ENCODE data around the gene TAGLN2.
"Not testable (repeated sequence)": the region's sequence is repeated elsewhere in the genome, so short reads cannot be mapped to it uniquely, and the experiment has no call there.

TAGLN2 gene

GRCh38 chr1:159902541-159902940, 22.8 kb downstream of the TAGLN2 start:
- DNase-seq (ENCODE audit: low read depth in 1 of 2, low spot score in 1 of 2) = no peak

DNA sequence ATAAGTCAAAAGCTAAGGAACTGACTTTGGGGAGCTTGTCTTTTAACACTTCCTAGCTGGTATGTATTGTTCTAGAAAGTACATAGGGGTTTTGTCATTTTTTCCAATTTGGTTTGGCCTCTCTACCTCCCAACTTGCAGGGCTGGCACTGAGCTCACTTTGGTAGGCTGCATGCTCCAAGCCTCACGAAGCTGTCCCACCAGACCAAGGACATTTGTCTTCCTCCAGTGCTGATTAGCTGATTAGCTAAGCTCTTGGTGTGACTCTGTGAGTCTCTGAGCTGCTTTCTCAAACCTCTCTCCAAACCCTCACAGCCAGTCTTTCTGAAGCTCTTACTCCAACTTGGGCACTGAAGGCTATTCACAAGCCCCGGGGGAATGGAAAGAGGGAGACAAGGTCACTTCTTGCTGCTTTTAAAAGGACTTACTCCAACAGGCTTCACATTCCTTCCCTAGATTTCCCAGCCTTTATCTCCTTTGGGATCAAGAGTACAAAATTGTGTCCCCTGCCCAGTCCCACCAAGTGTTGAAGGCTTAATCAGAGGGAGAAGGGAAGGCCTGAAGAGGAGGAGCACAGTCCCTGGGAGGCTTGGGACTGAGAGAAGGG, 24.4 kb downstream of the TAGLN2 start:
- no peak for DNase-seq (ENCODE audit: low read depth in 1 of 2, low spot score in 1 of 2)

GRCh38 chr1:159900086-159900680, 25.1 kb downstream of the TAGLN2 start, which contains the start of gene CFAP45:
CFAP45 (minus strand) TSS chr1:159900165; CDS start chr1:159900098, 67 bp downstream.
- DNase-seq (ENCODE audit: low read depth in 1 of 2, low spot score in 1 of 2) = no peak

- DNase-seq (ENCODE audit: low read depth in 1 of 2, low spot score in 1 of 2) = not testable (repeated sequence)
Observed at GRCh38 chr1:159899634-159900033, 25.7 kb downstream of the TAGLN2 start.

DNA sequence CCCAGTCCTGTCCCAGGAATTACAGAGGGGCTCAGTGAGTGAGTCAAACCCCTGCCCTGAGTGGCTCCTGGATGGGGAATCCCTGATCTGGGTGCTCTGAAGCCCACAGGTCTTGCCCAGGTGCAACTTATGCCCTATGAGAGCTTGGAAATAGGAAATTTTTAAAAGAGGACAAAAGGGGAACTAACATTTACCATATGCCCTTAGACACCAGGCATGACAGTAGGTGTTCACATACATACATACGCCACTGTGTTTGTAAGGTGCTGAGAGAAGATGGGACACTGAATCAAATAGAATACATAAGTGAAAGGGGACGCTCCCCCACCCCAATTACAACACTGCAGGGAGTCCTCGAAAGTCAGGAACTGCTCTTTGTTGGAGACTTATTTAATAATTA, 26.8 kb downstream of the TAGLN2 start:
- DNase-seq (ENCODE audit: low read depth in 1 of 2, low spot score in 1 of 2) = no peak

DNA sequence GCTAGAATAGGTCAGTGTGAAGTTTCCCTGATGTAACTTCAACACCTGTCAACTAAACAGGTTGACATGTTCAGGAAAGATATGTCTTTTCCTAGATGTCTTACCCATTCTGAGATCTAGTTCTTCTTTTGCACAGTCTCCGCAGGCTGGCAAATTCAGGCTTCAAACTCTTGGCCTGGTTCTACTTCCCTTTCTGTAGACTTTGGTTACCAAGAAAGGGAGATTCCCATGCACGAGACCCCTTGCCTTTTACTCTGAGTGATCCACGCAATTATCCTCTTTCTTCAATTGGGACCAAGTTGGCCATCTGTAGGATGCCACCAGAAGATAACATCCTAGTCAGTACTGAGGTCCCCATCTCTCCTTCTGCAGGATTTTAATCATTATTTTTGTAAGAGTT, 27.3 kb downstream of the TAGLN2 start:
- no peak for DNase-seq (ENCODE audit: low read depth in 1 of 2, low spot score in 1 of 2)

DNA sequence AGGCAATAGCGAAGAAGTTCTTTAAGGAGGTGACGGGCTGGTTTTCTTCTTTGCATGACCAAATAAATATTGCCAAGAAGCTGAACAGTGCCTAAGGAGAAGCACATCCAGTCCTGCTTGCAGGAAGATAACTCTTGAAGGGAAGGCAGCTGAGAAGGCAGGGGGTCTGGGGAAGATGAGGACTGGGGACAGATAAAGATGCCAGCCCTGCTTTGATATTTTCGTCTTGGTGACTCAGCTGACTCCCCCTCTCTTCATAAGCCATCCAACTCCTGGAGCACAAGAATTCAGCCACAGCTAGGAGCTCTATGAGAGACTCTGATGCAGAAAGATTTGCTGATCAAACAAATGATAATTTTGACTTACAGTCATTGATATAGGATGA, 28.8 kb downstream of the TAGLN2 start:
- DNase-seq (ENCODE audit: low read depth in 1 of 2, low spot score in 1 of 2) = no peak

- no peak for DNase-seq (ENCODE audit: low read depth in 1 of 2, low spot score in 1 of 2)
Observed at GRCh38 chr1:159895836-159896545, 29.3 kb downstream of the TAGLN2 start.

DNA sequence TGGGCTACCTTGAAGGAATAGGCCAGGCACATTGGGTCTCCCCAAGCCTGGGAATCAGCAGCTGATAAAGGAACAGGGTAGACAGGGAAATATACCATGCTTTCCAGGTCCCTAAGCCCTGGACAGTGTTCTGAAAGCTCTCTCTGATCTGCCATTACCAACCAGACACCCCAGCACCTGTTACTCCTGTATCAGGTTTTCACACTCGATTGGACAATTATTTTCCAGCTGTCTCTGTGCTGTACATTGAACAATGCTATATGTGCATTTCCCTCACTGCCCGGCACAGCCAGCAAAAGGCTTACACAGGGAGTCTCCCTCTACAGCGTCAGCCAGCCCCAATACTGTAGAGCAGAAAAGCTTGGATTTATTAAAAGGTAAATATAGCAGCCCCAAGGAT, 30.0 kb downstream of the TAGLN2 start:
- no peak for DNase-seq (ENCODE audit: low read depth in 1 of 2, low spot score in 1 of 2)

DNA sequence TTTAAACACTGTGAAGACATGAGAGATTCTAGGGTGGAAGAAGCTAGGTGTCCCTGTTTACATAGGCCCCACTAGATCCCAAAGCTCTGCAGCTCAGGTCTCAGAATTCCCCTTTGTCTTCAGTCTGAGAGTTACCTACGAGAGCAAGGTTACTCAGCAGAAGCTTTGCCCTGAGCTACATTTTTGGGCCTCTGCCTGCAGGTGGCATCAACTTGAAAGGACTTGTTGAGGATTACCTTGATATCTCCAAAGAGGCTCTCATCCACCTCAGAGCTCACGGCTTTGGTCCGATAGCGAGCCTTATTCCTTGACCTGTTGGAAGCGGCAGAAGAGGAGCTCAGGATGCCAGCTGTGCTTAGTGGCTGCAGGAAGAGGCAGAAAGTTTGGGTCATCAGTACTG, 32.4 kb downstream of the TAGLN2 start:
- DNase-seq (ENCODE audit: low read depth in 1 of 2, low spot score in 1 of 2) = no peak

GRCh38 chr1:159891275-159892157, 33.8 kb downstream of the TAGLN2 start:
- DNase-seq (ENCODE audit: low read depth in 1 of 2, low spot score in 1 of 2) = peak; percentile 53 to 64

- DNase-seq (ENCODE audit: low read depth in 1 of 2, low spot score in 1 of 2) = no peak
Observed at GRCh38 chr1:159890390-159890789, 34.9 kb downstream of the TAGLN2 start.

DNA sequence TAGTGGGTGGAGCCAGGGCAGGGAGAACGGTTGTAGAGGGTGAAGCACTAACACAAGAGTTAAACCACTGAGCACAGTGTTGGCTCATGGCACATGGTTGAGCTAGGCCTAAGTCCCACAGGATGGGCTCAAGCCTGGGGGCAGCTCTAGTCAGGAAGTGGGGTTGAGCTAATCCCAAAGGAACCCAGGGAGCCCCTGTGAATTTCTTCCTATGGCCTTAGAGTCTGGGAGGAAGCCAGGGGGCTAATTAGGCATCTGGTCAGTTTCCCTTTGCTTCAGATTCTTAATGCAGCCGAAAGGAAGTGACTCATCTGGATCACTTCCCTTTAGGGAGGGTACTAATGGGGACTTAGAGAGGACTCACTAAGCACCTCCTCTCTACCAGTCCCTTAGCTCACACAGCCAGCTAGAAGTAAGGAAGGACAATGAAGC, 35.5 kb downstream of the TAGLN2 start:
- no peak for DNase-seq (ENCODE audit: low read depth in 1 of 2, low spot score in 1 of 2)

DNA sequence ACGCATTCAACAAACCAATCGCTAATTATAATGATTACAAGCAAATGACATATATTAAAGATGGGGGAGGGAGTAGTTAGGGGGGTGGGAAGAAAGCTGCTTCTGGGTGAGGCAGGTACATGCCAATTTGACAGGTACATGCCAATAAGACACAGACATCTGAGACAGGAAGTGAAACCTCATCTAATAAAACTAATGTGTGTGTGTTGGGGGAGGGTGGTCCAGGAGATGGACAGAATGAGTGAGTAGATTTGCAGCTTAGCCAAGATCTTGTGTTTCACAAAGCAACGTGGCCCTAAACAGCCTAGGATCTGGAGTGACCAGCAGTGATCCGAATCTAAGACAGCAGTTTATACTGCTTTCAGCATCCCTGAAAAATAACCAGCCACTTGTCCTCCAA, 36.1 kb downstream of the TAGLN2 start:
- DNase-seq (ENCODE audit: low read depth in 1 of 2, low spot score in 1 of 2) = no peak

GRCh38 chr1:159884296-159884695, 41.0 kb downstream of the TAGLN2 start:
- DNase-seq (ENCODE audit: low read depth in 1 of 2, low spot score in 1 of 2) = no peak

DNA sequence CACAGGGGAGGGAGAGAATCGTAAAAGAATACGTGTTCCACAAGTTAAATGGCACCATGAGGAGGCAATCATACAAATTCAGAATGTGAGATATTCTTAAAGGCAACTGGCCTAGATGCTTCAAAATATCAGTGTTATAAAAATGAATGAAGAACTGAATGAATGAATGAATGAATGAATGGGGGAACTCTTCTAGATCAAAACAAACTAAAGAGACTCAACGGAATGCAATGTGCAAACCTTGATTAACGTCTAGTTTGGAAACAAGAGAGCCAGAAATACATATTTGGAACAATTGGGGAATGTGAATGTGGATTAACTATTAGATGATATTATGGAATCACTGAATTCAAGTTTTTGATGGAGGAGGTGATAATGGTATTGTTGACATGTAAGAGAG, 42.2 kb downstream of the TAGLN2 start:
- no peak for DNase-seq (ENCODE audit: low read depth in 1 of 2, low spot score in 1 of 2)

DNA sequence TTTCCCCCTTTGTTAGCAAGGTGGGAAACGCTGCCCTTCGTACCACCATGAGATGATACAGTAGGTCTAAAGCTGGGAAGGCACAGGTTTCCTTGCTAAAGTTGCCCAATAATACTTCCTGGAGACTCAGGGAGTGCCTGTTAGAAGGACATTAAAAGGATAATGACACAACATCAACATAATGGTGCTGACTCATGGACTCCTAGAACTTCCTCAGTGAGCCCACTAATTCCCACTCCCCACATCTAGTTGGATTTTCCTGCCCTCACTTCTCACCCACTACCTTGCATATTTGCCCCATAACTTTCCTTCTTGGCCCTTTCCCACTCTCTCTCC, 42.8 kb downstream of the TAGLN2 start:
- no peak for DNase-seq (ENCODE audit: low read depth in 1 of 2, low spot score in 1 of 2)

- DNase-seq (ENCODE audit: low read depth in 1 of 2, low spot score in 1 of 2) = no peak
Observed at GRCh38 chr1:159881622-159882526, 43.4 kb downstream of the TAGLN2 start.

GRCh38 chr1:159880430-159880829, 44.9 kb downstream of the TAGLN2 start:
- DNase-seq (ENCODE audit: low read depth in 1 of 2, low spot score in 1 of 2) = no peak

- no peak for DNase-seq (ENCODE audit: low read depth in 1 of 2, low spot score in 1 of 2)
Observed at GRCh38 chr1:159879977-159880376, 45.3 kb downstream of the TAGLN2 start.

DNA sequence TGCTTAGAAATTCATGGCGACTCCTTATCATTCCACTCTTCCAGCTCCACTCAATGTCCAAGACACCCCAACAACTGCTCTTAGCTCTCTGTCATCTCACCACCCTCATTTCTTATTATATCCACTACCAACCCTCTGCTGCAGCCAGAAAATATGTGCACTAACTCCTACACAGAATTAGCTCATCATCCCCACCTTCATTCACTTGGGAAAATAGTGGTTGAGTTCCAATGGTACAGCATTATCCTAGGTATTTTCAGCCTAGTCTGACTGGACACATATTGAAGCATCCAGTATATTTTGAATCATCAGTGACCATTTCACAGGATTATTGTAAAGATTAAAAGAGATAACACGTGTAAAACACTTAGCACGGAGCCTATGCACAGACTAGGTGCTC, 46.2 kb downstream of the TAGLN2 start:
- DNase-seq (ENCODE audit: low read depth in 1 of 2, low spot score in 1 of 2) = no peak

All from activated CD4-positive, alpha-beta T cell treated with anti-CD3 and anti-CD28 coated beads, Interleukin-2, amount 50 U/mL, for 24 hours (primary cell).